GM23338 (cell line): Measurements from ENCODE around the gene COLEC12. TPM values are rescaled to one million over a fixed set of nuclear protein-coding genes. Genes with fewer than 3 reads are reported as not detected.

Source experiments
- ATAC-seq: fragments of 200-7000 bp; cut with Tn5 transposase; 3 replicates; pipeline ENCODE4 v1.9.1; 2020
- DNase-seq: peaks from one replicate; pipeline ENCODE4 v3.0.0-alpha.2; 2015; ENCODE audit warnings: low spot score
- H2AFZ ChIP-seq: fragments of 200-600 bp; sonication (generic); 2 replicates; pipeline ENCODE4 v1.8.0; 2016; ENCODE audit warnings: antibody characterized with exemption, mild to moderate bottlenecking, moderate library complexity
- H3F3A ChIP-seq: fragments of 200-600 bp; sonication (generic); replicated peaks from 2 replicates; pipeline ENCODE4 v1.8.0; 2017; ENCODE audit warnings: antibody characterized with exemption, mixed run types, low read depth
- H3K27ac ChIP-seq: fragments of 200-600 bp; sonication (generic); 2 replicates; pipeline ENCODE4 v1.6.1; 2016; ENCODE audit warnings: low read depth
- H3K27me3 ChIP-seq: fragments of 200-600 bp; sonication (generic); 2 replicates; pipeline ENCODE4 v1.8.0; 2016; ENCODE audit warnings: mild to moderate bottlenecking, mixed run types, moderate library complexity; ENCODE audit not compliant: insufficient read depth
- H3K36me3 ChIP-seq: fragments of 200-600 bp; sonication (generic); 2 replicates; pipeline ENCODE4 v1.8.0; 2016; ENCODE audit warnings: mild to moderate bottlenecking; ENCODE audit not compliant: insufficient read depth
- H3K4me1 ChIP-seq: fragments of 200-600 bp; sonication (generic); 2 replicates; pipeline ENCODE4 v1.8.0; 2016; ENCODE audit warnings: mild to moderate bottlenecking, moderate library complexity; ENCODE audit not compliant: insufficient read depth
- H3K4me2 ChIP-seq: fragments of 200-600 bp; sonication (generic); 2 replicates; pipeline ENCODE4 v1.7.1; 2017; ENCODE audit warnings: mixed run types
- H3K4me3 ChIP-seq: fragments of 200-600 bp; sonication (generic); 2 replicates; pipeline ENCODE4 v1.6.1; 2016; ENCODE audit warnings: mixed run types
- H3K79me2 ChIP-seq: fragments of 200-600 bp; sonication (generic); replicated peaks from 2 replicates; pipeline ENCODE4 v1.8.0; 2017; ENCODE audit warnings: mild to moderate bottlenecking; ENCODE audit not compliant: insufficient read depth
- H3K9me2 ChIP-seq: fragments of 200-600 bp; sonication (generic); 2 replicates; pipeline ENCODE4 v1.8.0; 2017; ENCODE audit not compliant: insufficient read depth
- H4K20me1 ChIP-seq: fragments of 200-600 bp; sonication (generic); replicated peaks from 2 replicates; pipeline ENCODE4 v1.8.0; 2017; ENCODE audit warnings: mild to moderate bottlenecking; ENCODE audit not compliant: insufficient read depth
- H3K27ac Mint-ChIP-seq: 2 replicates; pipeline ENCODE4 v1.8.0; 2020; ENCODE audit warnings: inconsistent platforms, mild to moderate bottlenecking, moderate library complexity, mixed read lengths
- H3K27me3 Mint-ChIP-seq: 3 replicates; pipeline ENCODE4 v1.8.0; 2022; ENCODE audit warnings: low read depth, mild to moderate bottlenecking, moderate library complexity, mixed read lengths, inconsistent platforms; ENCODE audit not compliant: insufficient read depth, poor library complexity
- H3K36me3 Mint-ChIP-seq: 3 replicates; pipeline ENCODE4 v1.8.0; 2021; ENCODE audit warnings: low read depth, mild to moderate bottlenecking, inconsistent platforms, moderate library complexity, mixed read lengths
- H3K4me1 Mint-ChIP-seq: 3 replicates; pipeline ENCODE4 v1.8.0; 2020; ENCODE audit warnings: mild to moderate bottlenecking, inconsistent platforms, mixed read lengths
- H3K4me3 Mint-ChIP-seq: 3 replicates; pipeline ENCODE4 v1.8.0; 2021; ENCODE audit warnings: moderate library complexity, mild to moderate bottlenecking, inconsistent platforms, mixed read lengths
- H3K9me3 Mint-ChIP-seq: 3 replicates; pipeline ENCODE4 v1.8.0; 2020; ENCODE audit warnings: moderate library complexity, mild to moderate bottlenecking, inconsistent platforms, mixed read lengths
- CTCF ChIP-seq, 2 experiments: fragments of 200-600 bp in 1 of 2; sonication (generic) in 1 of 2; conservative IDR thresholded peaks; 2 replicates each; pipeline versions ENCODE4 v1.5.1 to v1.6.1; 2016 to 2017; ENCODE audit warnings: antibody characterized with exemption in 2 of 2, low read depth in 2 of 2, mild to moderate bottlenecking in 2 of 2, moderate library complexity in 1 of 2
- EZH2 ChIP-seq: fragments of 200-600 bp; sonication (generic); IDR thresholded peaks from one replicate; pipeline ENCODE4 v1.8.0; 2017; ENCODE audit warnings: antibody characterized with exemption, mild to moderate bottlenecking, low read depth; ENCODE audit not compliant: unreplicated experiment
- EZH2phosphoT487 ChIP-seq: fragments of 200-600 bp; sonication (generic); IDR thresholded peaks from one replicate; pipeline ENCODE4 v1.8.1; 2018; ENCODE audit warnings: antibody characterized with exemption; ENCODE audit not compliant: unreplicated experiment
- NANOG ChIP-seq: IDR thresholded peaks from 2 replicates; pipeline ENCODE4 v1.6.1; 2016; ENCODE audit warnings: antibody characterized with exemption, borderline replicate concordance
- ZNF462 ChIP-seq: fragments of 250-450 bp; sonication (Bioruptor Pico); IDR thresholded peaks from 2 replicates; pipeline ENCODE4 v1.5.0; 2020; ENCODE audit warnings: mild to moderate bottlenecking, moderate library complexity
- polyA plus RNA-seq: library from polyadenylated mRNA; unstranded; fragments of >200 nt; fragmentation: Nextera tagmentation; extraction: Ambion mirVana; gene quantifications from 2 replicates; pipeline ENCODE4 v1.2.1, GENCODE V29; 2016
- total RNA-seq: library from RNA; depleted of rRNA; stranded (reverse); fragments of >200 nt; shearing (Covaris generic); gene quantifications from 2 replicates; pipeline ENCODE4 v1.2.3, GENCODE V29; 2014

COLEC12 gene
- total and polyA plus RNA-seq, 2 experiments from 2014 or later = 1.1 to 3.2 TPM

- no peak for TF ChIP-seq ZNF462 (CRISPR knock-in tag)
- TF ChIP-seq EZH2 = no peak
These were observed 33.6 kb upstream of the COLEC12 start (continued) for GRCh38 chr18:533995-534601.

GRCh38 chr18:532632-533031 is 32.1 kb upstream of the COLEC12 start:
- H3K4me2 ChIP-seq = no peak overlapping the region
- Mint-ChIP-seq H3K36me3 (no peaks in the 10 kb centered on the region; the same call in 2 of the 3 replicates), H3K4me1 (no peaks in the 10 kb centered on the region), H3K9me3 (peaks cover 8% of the 10 kb centered on the region; the same call in 2 of the 3 replicates), H3K27ac (no peak overlapping the region), H3K4me3 (no peak overlapping the region), H3K27me3 (peaks cover 3% of the 10 kb centered on the region)
- no peak for TF ChIP-seq EZH2phosphoT487
- no peak for TF ChIP-seq CTCF (conservative IDR thresholded peaks at IDR 0.05; ENCODE audit: low read depth in 2 of 2)
- no peak for TF ChIP-seq EZH2
- no peak for TF ChIP-seq NANOG
- no peaks in the 10 kb centered on the region for H3K79me2 ChIP-seq
- DNase-seq (no peak), ATAC-seq (no peak)
- H4K20me1 ChIP-seq = no peaks in the 10 kb centered on the region
- no peaks in the 10 kb centered on the region for H3K27me3 ChIP-seq
- H3K4me3 ChIP-seq = no peak overlapping the region
- H2AFZ ChIP-seq = no peak overlapping the region
- no peaks in the 10 kb centered on the region for H3K9me2 ChIP-seq
- no peaks in the 10 kb centered on the region for H3K4me1 ChIP-seq
- no peaks in the 10 kb centered on the region for H3K36me3 ChIP-seq
- no peaks in the 10 kb centered on the region for H3F3A ChIP-seq
- H3K27ac ChIP-seq = no peak overlapping the region
